AML-193 (cell line): ENCODE measurements around the gene RYR2.

Experiments used
- DNase-seq, 2 experiments: peaks; one replicate each; lab custom pipeline; 2025; lab: John Stamatoyannopoulos, UW

Gene RYR2

DNA sequence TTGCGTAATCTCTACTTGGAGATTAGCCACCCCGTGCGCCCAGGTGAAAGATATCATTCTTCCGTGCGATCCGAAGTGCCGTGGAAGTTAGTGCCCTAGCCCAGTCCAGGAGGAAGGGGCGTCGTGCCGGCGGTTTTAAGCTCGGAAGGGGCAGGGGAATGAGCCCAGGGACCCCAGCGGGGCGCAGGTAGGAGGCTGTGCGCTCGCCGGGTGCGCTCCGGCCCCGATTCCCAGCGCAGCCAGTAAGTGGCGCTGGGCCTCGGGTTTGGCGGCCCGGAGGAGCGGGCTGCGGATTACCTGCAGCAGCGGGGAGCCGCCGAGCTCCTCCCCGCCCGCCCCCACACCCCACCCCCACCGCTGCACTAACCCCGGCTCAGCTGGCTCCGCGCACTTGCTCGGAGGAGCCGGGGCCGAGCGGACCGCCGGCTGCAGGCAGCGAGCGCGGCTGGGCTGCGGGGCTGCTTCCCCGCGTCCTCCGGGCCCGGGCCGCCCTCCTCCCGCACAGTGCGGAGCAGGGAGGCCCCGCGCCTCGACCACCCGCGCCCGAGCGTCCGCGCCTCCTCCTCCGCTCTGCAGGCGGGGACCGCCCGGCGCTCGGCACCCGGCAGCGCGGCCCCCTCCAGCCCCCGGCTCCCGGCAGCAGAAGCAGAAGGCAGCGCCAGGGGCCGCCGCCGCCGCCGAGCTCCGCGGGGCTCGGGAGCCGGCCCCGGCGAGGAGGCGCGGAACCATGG lies at the start of gene RYR2:
Gene RYR2 (plus strand): TSS at position 390 of the 731 bp plus-strand sequence. CDS start 338 bp downstream, at position 728.
- DNase-seq, result no peak

DNA sequence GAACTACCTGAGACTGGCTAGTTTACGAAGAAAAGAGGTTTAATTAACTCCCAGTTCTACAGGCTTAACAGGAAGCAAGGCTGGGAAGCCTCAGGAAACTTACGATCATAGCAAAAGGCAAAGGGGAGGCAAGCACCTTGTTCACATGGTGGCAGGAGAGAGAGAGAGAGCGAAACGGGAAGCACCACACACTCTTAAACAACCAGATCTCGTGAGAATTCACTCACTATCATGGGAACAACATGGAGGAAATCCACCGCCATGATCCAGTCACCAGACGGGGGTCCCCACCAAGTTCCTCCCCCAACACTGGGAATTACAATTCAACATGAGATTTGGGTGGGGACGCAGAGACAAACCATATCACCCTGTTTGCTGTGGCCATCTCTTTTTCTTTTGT lies 49.5 kb upstream of the RYR2 start:
- DNase-seq, result no peak

DNA sequence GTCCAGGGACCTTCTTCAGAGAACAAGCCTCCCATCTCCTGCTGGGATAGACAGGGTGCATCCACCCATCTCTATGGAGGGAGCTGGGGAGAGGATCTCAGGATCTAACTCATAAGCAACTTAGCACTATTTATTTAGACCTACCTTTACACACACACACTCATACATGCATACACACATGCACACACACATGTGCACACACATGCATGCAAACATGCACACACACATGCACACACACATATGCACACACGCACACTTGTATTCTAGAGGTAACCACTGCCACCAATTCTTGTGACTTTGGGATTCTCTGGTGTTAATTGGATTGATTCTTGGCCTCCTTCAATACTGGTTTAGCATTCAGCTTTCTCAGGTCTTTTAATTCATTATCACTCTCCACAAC lies 47.5 kb upstream of the RYR2 start:
- DNase-seq, result no peak

DNA sequence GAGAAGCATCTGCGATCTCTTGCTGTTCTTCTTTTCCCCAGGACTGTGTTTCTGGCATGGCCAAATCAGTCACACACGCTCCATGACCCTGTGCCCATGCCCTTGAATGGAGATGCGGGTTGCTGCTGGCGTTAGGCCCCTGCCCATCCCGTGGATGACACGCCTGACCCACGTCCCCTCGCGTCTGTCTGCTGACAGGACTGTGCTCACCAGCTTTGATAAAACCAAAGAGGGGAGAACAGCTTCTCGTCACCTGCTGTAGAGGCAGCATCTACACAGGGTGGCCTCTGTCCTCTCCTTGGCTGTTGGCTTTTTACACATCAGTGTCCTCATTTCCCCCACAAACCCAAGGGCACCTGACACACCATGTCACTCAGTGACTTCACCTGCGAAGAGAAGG lies 44.6 kb upstream of the RYR2 start:
- DNase-seq, result no peak

DNA sequence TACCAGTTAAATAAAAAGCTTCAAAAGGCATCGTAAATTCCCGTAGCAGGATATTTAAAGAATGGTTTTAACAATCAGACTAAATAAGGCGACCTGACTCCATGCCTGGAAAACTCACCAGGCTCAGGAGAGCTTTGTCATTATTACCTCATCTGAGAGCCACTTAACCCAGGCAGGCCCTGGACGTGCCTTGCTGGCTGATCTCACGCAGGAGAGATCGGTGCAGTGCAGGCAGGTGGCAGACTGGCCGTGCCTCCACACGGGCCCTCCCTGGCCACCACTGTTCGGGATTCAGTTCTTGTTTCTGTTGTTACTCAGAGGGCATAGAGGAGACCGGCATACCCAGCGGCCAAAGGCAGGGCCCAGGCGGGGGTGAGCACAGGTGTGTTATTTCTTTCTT lies 44.1 kb upstream of the RYR2 start:
- DNase-seq, result no peak

DNA sequence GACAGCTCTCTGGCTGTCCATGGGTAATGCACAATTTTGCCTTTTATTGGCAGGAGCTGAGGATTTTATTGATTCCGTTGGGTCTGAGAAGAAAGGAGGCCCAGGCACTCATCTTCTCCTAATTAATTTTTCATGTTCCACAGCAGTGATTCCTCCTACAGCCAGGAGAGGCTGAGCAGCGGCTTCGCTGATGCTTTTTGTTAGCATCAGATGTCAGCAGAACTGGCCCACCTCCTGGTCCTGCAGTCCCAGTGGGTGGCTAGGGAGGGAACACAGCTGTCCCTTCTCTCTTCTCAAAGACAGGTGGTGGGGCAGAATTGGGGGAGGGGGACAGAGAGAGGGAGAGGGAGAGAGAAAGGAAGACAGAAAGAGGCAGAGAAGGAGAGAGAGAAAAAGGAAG lies 43.4 kb upstream of the RYR2 start:
- DNase-seq, result no peak

DNA sequence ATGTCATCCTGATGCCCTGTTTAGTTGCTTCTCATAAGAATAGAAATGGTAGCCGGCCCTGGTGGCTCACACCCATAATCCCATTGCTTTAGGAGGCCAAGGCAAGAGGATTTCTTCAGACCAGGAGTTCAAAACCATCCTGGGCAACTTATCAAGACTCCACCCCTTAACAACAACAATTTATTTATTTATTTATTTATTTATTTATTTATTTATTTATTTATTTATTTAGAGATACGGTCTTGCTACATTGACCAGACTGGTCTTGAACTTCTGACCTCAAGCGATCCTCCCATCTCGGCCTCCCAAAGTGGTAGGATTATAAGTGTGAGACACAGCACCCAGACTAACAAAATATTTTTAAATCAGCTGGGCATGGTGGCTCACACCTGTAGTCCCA lies 41.8 kb upstream of the RYR2 start:
- no peak for DNase-seq

DNA sequence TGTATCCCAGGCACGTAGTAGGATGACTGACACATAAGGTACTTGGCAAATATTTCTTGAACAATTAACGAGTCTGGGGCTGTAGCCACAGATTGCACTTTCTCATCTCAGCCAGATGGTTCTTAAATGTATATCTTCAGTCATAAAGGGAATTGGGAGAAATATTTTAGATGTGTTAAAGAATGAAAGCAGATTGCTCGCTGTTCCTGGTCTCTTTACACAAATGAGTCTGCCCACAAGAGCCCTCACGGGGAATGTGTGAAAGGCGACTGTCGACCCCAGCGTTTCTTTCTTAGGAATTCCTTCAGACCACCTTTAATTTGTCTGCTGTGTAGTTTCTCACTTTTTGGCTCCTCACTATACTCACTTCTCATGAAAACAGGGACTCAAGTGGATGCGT lies 38.5 kb upstream of the RYR2 start:
- DNase-seq, result no peak

DNA sequence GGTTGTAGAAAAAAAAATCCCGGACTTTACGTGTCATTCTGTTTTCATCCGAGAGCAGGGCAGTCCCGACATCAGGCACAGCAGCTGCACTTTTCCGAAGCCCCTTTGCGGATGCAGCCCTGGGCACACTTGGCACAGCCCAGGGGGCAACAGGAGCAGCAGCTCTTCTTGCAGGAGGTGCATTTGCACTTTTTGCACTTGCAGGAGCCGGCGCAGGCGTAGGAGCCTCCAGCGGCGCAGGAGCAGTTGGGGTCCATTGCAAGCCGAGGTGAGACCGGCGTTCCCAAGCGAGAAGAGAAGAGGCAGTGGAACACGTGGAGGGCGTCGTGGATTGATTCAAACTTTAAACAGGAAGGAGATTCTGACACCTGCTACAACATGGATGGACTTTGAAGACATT lies 37.9 kb upstream of the RYR2 start, which contains the start of gene MT1HL1:
Gene MT1HL1 (minus strand): TSS at position 326 of the 400 bp plus-strand sequence. CDS start 69 bp downstream, at position 257.
- DNase-seq, result no peak

DNA sequence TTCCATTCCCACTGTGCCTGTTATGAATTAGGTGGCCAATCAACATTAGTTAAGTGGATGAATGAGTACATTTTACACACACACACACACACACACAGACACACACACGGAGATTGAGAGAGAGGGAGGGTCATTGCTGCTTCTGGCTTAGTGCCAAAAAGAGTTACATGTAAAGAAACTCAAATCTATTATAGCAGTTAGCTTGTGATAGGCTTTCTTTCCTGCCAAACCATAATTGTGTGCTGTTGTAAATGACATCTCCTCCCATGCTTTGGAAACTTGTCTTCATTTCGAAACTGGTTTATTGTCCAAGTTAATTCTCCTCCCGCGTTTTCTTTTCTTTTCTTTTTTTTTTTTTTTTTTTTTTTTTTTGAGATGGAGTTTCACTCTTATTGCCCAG lies 36.3 kb upstream of the RYR2 start:
- DNase-seq, result no peak

DNA sequence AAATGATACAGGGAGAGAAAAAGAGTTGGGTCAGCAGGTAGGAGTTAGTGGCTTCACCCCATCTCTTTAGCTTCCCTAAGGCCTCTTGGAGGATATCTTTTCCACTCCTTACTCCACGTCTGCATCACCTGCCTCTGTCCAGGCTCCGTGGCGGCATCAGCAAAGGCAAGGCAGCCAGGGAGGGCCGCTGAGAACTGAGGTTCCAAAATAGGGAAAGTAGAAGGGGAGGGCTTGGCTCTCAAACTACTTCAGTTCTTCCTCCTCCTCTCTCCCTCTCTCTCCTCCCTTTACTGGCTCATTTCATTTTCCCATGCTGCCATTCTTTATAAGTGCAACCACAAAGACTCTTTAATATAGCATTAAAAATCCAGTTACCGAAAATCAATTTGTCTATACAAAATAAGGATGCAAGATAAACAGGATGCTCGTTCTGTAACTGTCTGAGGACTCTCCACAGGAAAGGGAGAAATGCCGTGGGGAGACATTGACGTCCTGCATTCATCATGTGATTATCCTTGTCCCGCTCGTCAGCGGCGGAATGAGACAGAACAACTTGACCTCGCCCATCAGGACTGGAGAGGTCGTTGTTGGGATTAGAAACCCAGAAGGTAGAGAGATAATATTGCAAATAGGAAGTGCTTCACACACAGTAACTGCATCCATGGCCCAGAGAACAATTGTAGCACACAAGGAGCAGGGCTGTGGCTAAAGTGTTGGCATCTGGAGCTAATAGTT lies 34.7 kb upstream of the RYR2 start:
- no peak for DNase-seq

DNA sequence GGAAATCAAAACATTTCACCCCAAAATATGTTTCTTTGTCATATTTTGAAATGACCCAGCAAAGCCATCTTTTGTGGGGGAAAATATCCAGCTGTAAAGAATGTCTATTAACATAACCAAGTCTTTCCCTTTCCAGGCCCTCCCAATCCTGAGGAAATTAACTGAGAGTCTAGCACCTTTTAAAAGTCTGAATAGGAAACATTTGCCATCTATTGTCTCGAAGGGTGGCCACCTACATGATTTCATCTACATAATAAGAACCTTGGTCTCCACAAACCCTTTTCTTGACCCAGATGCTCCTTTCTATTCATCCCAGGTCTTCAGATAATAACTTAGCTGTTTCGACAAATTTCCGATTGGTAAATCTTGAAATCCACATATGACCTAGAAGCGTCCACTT lies 32.4 kb upstream of the RYR2 start:
- DNase-seq, result no peak

DNA sequence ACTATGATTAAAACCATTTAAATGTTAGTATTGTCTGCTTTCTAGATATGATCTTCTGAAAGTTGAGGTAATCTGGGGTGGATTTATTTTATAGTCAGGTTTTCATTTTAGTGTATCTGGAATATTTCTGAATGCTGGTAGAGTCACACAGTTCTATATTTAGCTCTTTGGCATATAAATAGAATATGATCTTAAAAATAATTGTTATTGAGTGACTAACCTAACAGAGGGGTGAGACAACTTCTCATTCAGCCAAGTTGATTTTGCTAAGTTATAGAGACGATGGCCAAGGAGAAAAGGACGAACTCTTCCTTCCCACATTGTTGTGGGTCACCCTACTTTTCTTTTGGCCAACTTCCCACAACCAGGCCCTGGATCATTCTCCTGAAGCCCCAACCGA lies 30.6 kb upstream of the RYR2 start:
- no peak for DNase-seq

DNA sequence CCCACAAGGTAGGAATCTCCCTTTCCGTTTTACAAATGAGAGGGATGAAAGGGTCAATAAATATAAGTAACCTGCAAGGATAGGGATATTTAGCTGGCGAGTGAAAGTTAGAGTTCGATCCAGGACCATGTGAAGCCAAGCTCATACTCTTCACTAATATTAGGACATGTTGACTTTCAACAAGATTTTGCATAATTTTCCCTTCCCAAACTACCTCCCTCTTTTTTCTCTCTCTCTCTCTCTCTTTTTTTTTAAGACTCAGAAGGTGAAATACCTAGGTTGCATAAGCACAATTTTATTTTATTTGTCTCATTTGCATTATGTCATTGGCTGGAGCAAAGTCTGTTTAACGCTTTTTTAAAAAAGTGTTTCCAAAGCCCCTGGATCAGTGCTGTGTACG lies 29.6 kb upstream of the RYR2 start:
- DNase-seq, result no peak

DNA sequence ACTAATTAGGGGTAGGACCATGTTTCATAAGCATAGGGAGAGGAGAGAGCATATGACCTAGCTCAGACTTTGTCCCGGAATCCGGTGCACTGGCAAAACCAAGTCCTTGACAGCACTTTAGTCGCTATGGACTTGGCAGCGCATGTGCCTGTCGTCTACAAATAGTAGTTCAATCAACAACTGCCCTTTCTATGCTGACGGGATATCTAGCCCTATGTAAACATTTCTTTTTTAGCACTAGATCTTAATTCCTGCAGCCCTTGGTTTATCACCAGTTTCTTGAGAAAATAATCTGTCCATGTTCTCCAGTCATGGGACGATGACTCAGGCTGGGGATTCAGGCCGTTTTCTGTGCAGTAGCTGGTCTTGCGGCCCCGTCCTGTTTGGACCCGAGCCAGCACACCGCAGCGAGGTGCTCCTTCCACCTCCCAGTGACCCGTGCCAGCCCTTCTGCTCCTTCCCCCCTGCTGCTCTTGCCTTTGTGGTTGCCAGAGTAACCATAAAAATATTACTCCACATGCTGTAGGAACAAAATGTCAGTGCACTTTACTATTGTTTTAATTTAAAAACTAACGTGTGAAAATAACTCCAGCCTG lies 29.1 kb upstream of the RYR2 start:
- DNase-seq, result no peak

DNA sequence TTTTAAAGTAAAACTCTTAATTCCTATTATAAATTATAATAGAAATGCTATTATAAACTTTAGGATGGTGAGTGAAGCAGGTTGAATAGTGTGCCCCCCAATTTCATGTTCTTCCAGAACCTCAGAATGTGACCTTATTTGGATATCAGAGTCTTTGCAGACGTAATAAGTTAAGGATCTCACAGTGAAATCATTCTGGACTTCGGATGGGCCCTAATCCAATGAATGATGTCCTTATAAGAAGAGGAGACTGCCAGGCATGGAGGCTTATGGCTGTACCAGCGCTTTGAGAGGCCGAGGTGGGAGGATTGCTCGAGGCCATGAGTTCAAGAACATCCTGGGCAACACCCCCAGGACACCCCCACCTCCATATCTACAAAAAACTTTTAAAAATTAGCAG lies 28.4 kb upstream of the RYR2 start:
- DNase-seq, result no peak

DNA sequence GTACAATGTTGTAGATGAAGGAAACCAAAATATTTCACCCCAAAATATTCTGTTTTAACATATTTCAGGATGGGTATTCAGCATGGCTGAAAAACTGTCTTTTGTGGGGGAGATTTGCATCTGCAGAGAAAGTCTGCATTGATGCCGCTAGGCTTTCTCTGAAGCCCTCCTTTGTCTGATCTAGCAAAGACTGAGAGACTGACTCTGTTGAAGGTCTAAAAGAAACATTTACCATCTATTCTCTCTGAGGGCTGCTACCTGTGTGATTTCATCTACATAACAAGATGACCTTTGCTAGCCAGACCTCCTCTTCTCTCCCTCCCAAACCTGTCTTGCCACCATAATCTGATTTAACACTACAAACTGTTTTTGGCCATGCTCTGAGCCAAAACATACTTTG lies 25.4 kb upstream of the RYR2 start:
- DNase-seq, result no peak

DNA sequence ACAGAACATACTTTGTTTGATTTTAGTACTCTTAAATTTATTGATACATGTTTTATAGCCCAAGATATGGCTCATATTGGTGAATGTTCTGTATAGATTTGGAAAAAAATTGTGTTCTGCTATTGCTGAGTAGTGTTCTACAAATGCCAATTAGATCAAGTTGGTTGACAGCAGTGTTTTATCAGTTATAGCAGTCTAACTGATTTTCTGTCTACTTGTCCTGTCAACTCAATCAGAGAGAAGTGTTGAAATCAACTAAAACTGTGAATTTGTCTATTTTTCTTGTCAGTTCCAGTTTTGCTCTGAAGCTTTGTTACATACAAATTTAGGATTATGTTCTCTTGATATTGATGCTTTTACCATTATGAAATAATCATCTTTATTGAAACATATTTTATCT lies 23.1 kb upstream of the RYR2 start:
- DNase-seq, result no peak

DNA sequence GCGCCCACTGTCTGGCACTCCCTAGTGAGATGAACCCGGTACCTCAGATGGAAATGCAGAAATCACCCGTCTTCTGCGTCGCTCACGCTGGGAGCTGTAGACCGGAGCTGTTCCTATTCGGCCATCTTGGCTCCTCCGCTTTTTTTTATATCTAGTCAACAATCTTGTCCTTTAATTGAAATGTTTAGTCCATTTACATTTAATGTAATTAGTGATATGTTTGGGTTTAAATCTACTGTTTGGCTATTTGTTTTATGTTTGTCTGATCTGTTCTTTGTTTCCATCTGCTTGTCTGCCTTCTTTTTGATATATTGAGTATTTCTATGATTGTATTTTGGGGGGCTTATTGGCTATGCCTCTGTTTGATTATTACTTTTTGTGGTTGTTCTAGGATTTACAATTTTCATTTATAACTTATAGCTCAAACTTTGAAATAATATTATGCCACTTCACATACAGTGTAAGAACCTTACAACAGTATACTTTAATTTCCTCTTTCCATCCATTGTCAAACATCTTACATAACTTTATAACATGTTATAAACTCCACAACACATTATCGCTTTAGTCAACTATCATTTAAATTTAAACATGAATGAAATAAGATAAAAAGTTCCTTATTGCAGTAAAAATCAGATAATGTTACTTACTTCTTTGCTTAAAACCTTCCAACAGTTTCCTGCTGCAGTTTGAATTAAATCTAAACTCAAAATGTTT lies 16.5 kb upstream of the RYR2 start:
- DNase-seq, result no peak

DNA sequence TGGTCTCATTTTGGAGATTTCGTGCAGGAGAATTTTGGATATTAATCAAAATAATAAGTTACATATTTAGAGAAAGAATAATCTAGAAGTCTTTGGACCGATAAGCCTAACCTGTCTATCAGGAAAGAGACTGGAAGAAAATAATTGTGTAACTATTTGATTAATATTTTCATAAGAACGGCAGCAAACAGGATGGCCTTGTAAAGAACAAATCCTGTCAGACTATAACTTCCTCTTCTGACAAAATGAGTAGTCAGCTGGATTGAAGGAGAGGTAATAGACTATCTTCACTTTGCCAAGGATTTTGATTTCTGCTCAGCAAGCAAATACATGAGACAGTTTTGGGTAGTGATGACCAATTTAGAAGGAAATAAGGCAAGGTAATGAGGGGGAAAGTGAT lies 12.7 kb upstream of the RYR2 start:
- DNase-seq, result no peak

DNA sequence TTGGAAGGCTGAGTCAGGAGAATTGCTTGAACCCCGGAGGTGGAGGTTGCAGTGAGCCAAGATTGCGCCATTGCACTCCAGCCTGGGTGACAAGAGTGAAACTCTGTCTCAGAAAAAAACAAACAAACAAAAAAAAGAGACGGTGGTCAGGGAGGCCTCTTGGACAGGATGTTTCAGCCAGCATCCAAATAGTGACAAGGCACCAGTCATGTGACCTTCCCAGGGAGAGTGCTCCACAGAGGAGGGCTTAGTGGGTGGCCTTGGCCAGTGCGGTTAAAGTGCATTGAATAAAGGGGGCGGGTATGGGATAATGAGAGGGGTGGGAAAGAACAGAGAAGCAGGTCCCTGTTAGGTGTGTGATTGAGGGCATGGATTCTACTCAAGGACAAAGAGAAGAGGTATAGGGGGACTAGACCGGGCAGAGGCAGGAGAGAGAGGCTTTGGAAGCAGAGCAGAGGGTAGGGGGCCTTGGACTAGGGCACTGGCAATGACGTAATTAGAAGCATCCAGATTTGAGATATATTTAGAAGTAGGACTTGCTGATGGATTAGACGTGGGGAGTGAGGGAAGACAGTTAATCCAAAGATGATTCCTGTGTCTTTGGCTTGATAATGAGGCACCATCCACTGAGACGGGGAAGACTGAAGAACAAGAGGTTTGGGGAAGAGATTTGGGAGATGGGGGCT lies 12.0 kb upstream of the RYR2 start:
- no peak for DNase-seq

DNA sequence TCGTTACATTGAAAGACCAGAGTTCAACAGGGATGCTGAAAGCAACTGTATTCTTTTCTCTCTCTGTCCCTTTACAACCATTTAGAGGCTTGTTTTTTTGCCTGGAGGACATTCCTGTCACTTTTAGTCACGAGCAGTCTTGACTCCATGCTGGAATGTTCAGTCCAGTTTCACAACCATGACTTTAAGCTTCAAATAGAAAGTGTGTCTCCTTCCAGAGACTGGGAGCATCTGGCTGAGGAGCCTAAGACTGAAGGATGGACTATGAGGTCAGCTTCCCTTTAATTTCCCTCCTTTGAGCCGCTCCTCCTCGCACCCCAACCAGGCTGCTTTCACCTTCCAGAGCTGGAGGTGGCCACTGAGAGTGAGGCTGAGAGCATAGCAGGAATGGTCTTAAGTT lies 10.5 kb upstream of the RYR2 start:
- no peak for DNase-seq
